GM21723 (cell line): Measurements from ENCODE around the gene HSPB3.
"Not testable (repeated sequence)": the region's sequence is repeated elsewhere in the genome, so short reads cannot be mapped to it uniquely, and the experiment has no call there.

Experiments used
- ATAC-seq: cut with Tn5 transposase; IDR thresholded peaks from one replicate; pipeline ENCODE4 v1.9.1; 2021; ENCODE audit warnings: mild to moderate bottlenecking, moderate library complexity; ENCODE audit not compliant: unreplicated experiment

The HSPB3 gene

DNA sequence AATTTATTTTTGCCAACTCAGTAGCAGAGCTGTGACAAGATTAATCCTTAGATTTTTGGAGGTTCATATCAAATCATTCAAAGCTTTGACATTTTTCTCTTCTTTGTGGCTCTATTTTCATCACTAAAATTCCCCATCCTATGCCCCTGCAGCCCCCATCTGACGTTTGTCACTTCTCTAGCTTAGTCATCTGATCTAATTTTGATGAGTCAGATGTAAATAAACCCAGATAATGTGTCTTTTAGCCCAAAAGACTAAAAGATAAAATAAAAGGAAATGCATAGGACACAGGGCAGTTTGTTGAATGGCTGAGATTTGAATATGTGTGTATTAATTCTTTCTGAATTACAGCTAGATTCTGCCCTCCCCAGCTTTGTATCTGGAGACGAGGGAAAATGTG lies 897 bp upstream of the HSPB3 start:
- no peak for ATAC-seq

DNA sequence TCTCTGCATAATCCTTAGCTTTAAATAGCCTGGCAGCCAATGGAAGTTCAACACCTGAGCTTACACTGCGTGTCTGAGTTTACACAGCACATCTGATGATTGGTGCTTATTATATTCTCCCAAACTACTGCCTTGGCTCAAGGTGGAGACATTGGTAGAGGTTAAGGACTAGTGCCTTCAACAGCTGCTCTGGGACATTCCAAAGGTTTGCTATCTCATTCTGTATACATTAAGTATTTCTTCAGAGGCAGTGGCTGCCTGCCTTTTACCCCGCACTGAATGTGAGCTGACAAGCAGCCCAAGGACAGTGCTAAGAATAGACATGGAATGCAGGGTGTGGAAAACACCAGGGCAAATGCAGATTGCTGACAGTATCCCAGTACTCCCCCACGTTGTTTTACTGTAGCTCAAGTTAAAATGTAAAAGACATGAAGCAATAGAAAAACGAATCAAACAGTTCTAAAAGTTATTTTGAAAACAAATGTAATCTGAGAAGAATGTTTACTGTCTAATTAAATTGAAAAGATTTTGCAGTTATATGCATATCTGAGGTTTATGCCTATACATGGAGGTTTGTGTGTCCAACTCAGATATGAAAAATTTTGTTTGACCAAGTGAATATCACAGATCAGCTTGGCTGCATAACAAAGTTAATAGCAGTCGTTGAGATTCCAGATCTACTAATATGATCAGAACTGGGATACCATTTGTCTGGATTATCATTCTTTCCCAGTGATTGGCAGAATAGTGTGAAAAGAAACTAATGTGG lies 1.8 kb downstream of the HSPB3 start:
- no peak for ATAC-seq

- ATAC-seq: no peak
These were observed 2.7 kb downstream of the HSPB3 start for GRCh38 chr5:54458221-54458620.

- ATAC-seq: no peak
These were observed 4.9 kb downstream of the HSPB3 start for GRCh38 chr5:54460181-54460919.

DNA sequence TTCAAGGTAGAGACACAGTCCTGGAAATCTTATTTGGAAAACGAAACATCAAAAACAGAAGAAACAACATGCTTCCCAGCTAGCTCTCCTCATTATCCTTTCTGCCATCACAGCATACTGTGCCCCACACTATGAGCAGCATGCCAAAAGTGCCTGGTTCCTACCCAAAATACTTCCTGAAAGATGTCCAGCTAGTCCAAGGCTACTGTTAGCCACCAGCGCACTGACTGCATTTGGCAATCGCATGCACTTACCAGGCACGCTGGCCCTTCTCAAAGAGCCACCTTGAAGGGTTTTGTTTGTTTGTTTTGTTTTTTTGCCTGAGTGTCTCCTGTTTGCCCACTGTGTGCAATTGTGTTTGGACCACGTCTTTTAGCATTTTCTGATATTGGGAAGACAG lies 6.8 kb downstream of the HSPB3 start:
- no peak for ATAC-seq

DNA sequence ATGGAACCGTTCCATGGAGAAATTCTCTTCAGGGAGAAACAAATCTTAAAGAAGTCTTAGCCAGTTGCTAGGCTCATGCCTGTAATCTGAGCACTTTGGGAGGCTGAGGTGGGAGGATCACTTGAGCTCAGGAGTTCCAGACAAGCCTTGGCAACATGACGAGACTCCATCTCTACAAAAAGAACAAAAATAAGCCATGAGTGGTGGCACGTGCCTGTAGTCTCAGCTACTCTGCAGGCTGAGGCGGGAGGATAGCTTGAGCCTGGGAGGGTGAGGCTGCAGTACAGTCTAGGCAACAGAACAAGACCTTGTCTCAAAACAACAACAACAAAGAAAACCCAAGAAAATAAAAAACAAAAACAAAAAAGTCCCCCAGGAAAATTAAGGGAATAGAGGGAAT lies 8.2 kb downstream of the HSPB3 start:
- no peak for ATAC-seq

- ATAC-seq: peak; percentile 83
These were observed 14.1 kb downstream of the HSPB3 start for GRCh38 chr5:54469622-54470021.

- ATAC-seq: no peak
These were observed 14.6 kb downstream of the HSPB3 start for GRCh38 chr5:54470128-54470527.

- no peak for ATAC-seq
These were observed 15.2 kb downstream of the HSPB3 start for GRCh38 chr5:54470677-54471076.

DNA sequence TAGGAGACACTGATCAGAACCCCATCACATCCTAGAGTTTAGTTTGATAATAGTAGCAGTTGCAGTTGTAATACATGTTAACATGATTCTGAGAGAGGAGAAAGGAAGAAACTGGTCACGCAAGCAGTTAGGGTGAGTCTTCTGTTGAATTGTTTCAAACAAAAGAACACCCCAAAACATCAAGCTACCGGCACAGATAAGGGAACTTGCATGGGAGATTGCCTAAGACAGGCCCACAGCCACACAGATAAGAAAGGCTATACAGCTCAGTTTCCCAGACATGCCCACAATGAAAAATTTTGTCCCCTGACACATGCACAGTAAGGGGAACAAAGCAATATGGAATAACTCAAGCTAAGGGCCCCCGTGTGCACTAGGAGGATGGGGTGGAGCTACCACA lies 15.9 kb downstream of the HSPB3 start:
- ATAC-seq: no peak

GRCh38 chr5:54476682-54477081 lies 21.2 kb downstream of the HSPB3 start:
- ATAC-seq: no peak

GRCh38 chr5:54477941-54478478 lies 22.5 kb downstream of the HSPB3 start:
- ATAC-seq: no peak

DNA sequence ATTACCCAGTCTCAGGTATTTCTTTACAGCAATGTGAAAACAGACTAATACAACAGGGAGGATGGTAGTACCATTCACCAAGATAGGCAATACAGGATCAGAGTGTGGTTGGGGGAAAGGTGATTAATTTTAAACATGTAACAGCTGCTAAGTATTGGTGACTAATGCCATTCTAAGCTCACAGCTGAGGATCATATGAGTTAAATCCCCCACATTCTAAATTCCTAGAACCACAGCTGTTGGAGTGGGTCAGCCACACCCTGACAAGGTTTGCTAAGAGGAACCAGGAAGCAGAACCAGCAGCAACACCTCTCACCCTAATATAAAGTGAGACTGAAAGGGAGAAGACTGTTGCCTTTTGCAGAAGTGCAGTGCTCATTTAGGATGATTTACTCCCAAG lies 24.8 kb downstream of the HSPB3 start:
- ATAC-seq: no peak

DNA sequence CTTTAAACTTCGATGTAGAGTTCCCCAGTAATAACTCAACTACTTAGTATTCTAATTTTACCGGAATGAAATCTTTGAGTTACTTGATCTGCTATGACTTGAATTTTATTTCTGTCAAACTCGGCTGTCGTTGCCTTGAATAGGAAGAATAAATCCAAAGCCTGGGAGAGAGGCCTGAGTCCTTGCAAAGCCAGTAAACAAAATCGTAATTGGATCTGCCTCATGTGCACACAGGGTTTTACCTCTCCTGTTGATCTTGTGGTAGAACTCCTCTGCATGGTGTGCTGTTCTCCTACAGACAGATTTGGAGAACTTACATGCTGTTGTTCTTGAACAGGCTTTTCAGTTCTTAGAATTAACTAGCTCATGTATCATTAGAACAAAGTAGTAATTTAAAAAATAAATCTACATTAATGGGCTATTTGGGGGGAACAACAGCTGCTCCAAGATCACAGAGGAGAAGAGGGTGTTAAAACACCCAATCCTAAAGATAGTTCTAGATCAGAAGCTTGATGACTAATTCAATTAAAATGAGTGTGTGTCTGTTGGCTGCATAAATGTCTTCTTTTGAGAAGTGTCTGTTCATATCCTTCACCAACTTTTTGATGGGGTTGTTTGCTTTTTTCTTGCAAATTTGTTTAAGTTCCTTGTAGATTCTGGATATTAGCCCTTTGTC lies 28.9 kb downstream of the HSPB3 start:
- ATAC-seq: no peak

DNA sequence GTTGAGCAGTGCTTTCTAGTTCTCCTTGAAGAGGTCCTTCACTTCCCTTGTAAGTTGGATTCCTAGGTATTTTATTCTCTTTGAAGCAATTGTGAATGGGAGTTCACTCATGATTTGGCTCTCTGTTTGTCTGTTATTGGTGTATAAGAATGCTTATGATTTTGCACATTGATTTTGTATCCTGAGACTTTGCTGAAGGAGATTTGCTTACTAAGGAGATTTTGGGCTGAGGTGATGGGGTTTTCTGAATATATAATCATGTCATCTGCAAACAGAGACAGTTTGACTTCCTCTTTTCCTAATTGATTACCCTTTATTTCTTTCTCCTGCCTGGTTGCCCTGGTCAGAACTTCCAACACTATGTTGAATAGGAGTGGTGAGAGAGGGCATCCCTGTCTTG lies 30.2 kb downstream of the HSPB3 start:
- ATAC-seq: not testable (repeated sequence)

DNA sequence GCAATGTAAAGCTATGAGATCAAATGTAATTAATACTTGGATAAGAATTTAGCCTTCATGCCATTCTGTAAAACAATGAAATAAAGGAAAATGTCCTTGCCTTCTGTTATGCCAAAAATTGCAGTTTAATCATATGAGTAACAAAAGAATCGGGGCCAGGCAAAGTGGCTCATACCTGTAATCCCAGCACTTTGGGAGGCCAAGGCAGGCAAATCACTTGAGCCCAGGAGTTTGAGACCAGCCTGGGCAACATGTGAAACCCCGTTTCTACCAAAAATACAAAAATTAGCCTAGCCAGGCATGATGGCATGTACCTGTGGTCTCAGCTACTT lies 34.1 kb downstream of the HSPB3 start:
- not testable (repeated sequence) for ATAC-seq

DNA sequence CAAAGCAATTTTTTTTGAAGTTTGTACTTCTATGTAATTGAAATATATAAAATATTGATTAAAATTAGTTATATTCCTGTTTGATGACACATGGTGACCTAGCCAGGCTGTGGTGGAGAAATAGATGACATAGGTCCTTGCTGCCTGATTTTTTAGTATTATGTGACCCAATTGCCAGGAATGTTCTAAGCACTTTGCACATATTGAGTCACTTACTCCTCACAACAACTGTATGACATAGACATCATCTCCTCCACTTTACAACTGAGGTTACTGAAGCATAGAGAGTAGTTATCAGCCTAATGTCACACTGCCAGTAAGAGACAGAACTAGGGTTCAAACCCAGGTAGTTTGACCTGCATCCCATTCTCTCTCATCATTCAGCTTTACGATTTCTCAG lies 35.8 kb downstream of the HSPB3 start:
- no peak for ATAC-seq

GRCh38 chr5:54492178-54492577 lies 36.7 kb downstream of the HSPB3 start:
- ATAC-seq: no peak

DNA sequence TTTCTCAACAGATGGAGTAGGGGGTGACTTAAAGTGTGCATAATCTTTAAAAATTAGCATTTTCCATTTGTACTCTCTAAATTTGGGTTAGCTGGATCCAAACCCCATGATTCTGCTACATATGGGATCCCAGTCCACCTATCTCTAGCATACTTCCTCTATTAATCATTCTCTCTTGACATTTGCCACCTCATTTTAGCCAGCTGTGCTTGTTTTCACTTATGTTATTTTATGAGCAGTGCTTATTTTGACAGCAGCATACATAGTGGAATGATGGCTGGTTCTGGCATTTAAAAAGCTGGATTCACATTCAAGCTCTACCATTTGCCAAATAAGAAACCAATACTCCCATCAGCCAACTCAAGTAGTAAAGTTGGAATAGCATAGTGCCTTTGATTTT lies 39.5 kb downstream of the HSPB3 start:
- ATAC-seq: no peak
